Gastrocnemius medialis (tissue), 4 donors: ENCODE measurements around the gene OR6B3. TPM values are rescaled to one million over a fixed set of nuclear protein-coding genes. Genes with fewer than 3 reads are reported as not detected.

Experiments used
- ATAC-seq, 2 donors: fragments of 150-250 bp; one replicate each; pipeline ENCODE4 v1.9.1; 2016
- DNase-seq, 2 donors: peaks; one replicate each; pipeline ENCODE4 v3.0.0-alpha.2; 2019
- H3K27ac ChIP-seq, 4 donors: fragments of 200-600 bp; sonication (generic); 1 replicate in 1 of 4; 2 replicates in 3 of 4; pipeline ENCODE4 v1.5.1; 2016 to 2018; ENCODE audit warnings: mild to moderate bottlenecking in 2 of 4, moderate library complexity in 1 of 4
- H3K27me3 ChIP-seq, 3 donors: fragments of 200-600 bp; sonication (generic) in 2 of 3; 1 replicate in 1 of 3; 2 replicates in 2 of 3; pipeline versions ENCODE4 v1.5.1 to v1.6.0; 2016 to 2019; ENCODE audit warnings: mild to moderate bottlenecking in 1 of 3, moderate library complexity in 1 of 3
- H3K36me3 ChIP-seq, 2 donors: fragments of 200-600 bp; sonication (generic) in 1 of 2; one replicate each; pipeline ENCODE4 v1.5.1; 2017 to 2018
- H3K4me1 ChIP-seq, 2 donors: fragments of 200-600 bp; sonication (generic) in 1 of 2; one replicate each; pipeline ENCODE4 v1.5.1; 2016 to 2017; ENCODE audit warnings: mild to moderate bottlenecking in 2 of 2
- H3K4me3 ChIP-seq, 4 donors: fragments of 200-600 bp; sonication (generic) in 3 of 4; 1 replicate in 1 of 4; 2 replicates in 3 of 4; pipeline ENCODE4 v1.5.1; 2016 to 2019; ENCODE audit warnings: mild to moderate bottlenecking in 2 of 4
- H3K9me3 ChIP-seq, 3 donors: fragments of 200-600 bp; sonication (generic) in 2 of 3; 1 replicate in 1 of 3; 2 replicates in 2 of 3; pipeline ENCODE4 v1.5.1; 2016 to 2019
- POLR2A ChIP-seq, 2 donors: fragments of 450-650 bp; IDR thresholded peaks; one replicate each; pipeline ENCODE4 v1.6.1; 2017; ENCODE audit warnings: antibody characterized with exemption in 2 of 2, mild to moderate bottlenecking in 2 of 2, moderate library complexity in 2 of 2
- in situ Hi-C, 4 donors: fragments of 200-750 bp; cut with MboI; loops; one replicate each; pipeline versions ENCODE4 v1.15.0 to v1.8.0; 2017; ENCODE audit warnings: low sequenced_read_pairs in 4 of 4
- intact Hi-C: fragments of 100-400 bp; cut with DNase I; formaldehyde crosslinking; loops from one replicate; pipeline ENCODE4 v1.15.1; 2023; ENCODE audit warnings: low total_unique reads
- total RNA-seq, 4 donors: library from RNA; depleted of rRNA; stranded (reverse); fragments of >200 nt; gene quantifications; one replicate each; pipeline versions ENCODE4 v1.1.0 to v1.2.3, GENCODE V29; 2016
- TF ChIP-seq, protein P1 (sequence below), 5 experiments: fragments of 450-650 bp in 3 of 5; fragments of 200-600 bp in 2 of 5; sonication (generic) in 2 of 5; IDR thresholded peaks in 4 of 5; conservative IDR thresholded peaks in 1 of 5; 1 replicate in 4 of 5; 2 replicates in 1 of 5; pipeline ENCODE4 v1.5.1; 2016 to 2019; ENCODE audit warnings: antibody characterized with exemption in 5 of 5, mild to moderate bottlenecking in 3 of 5, moderate library complexity in 3 of 5

The OR6B3 gene
- total RNA-seq, 4 donors from 2014 or later = not detected

GRCh38 chr2:240021488-240022104, 31.7 kb downstream of the OR6B3 start:
- Histone ChIP-seq H3K36me3 (peaks cover 0 to 43% of the 10 kb centered on the region in 2 donors), H3K4me1 (peaks cover 17 to 31% of the 10 kb centered on the region in 2 donors)
- intact Hi-C loops = loop anchor here (10.0 kb wide), 1 partner anchor 563 kb away; the partner anchor contains the start of gene CAPN10

DNA sequence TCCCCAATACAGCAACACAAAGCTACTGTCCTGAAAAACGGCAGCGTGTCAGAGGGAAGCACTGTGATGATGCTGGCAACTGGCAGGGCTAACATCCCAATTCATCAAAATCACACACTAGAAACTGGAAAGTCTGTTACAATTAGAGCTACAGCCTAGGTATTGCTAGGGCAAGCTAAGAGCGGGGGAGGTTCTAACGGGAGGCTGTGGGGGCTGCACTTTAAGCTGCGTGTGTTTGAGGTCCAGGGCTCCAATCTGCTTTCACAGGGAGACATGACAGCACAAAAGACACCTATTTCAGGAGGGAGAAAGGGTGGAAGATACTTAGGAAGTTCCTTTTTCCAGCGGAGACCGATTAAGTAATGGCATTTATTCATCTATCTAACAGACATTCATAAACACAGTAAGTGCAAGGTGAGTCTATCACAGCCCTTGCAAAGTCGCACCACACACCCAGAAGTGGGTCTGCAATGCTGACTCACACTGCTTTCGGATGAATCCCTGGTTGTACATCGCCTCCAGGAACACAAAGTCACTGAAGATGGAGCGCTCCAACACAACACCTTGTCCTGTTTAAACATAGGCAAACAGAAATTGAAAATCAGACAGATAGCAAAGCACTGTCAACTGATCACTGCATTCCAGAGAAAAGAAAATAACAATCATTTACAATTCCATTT, 35.1 kb downstream of the OR6B3 start:
- Histone ChIP-seq H3K27me3 (no peaks in the 10 kb centered on the region), H3K4me1 (peaks cover 6 to 17% of the 10 kb centered on the region in 2 donors), H3K4me3 (no peak overlapping the region), H3K36me3 (peaks cover 0 to 71% of the 10 kb centered on the region in 2 donors), H3K27ac (no peak overlapping the region), H3K9me3 (no peaks in the 10 kb centered on the region)
- ATAC-seq (no peak), DNase-seq (no peak)
- in situ Hi-C loops (no loop called here), intact Hi-C loops (no loop called here)
- no peak for TF ChIP-seq POLR2A (IDR thresholded peaks at IDR 0.05)
- TF ChIP-seq, protein P1, sequence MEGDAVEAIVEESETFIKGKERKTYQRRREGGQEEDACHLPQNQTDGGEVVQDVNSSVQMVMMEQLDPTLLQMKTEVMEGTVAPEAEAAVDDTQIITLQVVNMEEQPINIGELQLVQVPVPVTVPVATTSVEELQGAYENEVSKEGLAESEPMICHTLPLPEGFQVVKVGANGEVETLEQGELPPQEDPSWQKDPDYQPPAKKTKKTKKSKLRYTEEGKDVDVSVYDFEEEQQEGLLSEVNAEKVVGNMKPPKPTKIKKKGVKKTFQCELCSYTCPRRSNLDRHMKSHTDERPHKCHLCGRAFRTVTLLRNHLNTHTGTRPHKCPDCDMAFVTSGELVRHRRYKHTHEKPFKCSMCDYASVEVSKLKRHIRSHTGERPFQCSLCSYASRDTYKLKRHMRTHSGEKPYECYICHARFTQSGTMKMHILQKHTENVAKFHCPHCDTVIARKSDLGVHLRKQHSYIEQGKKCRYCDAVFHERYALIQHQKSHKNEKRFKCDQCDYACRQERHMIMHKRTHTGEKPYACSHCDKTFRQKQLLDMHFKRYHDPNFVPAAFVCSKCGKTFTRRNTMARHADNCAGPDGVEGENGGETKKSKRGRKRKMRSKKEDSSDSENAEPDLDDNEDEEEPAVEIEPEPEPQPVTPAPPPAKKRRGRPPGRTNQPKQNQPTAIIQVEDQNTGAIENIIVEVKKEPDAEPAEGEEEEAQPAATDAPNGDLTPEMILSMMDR (IDR thresholded peaks at IDR 0.05 in 4 of 5, conservative IDR thresholded peaks at IDR 0.05 in 1 of 5) = no peak

More at GRCh38 chr2:240021488-240022104, 31.7 kb downstream of the OR6B3 start:
- DNase-seq = peak in 1 of 2 donors; percentile 56
- Histone ChIP-seq H3K9me3 (no peaks in the 10 kb centered on the region), H3K27ac (no peak overlapping the region), H3K27me3 (no peaks in the 10 kb centered on the region), H3K4me3 (no peak overlapping the region)
- in situ Hi-C loops = no loop called here
- ATAC-seq = peak in 1 of 2 donors; percentile 22
- TF ChIP-seq, protein P1 (IDR thresholded peaks at IDR 0.05 in 4 of 5, conservative IDR thresholded peaks at IDR 0.05 in 1 of 5) = peak; percentile 37 to 80 (median 64)
- TF ChIP-seq POLR2A (IDR thresholded peaks at IDR 0.05) = no peak

DNA sequence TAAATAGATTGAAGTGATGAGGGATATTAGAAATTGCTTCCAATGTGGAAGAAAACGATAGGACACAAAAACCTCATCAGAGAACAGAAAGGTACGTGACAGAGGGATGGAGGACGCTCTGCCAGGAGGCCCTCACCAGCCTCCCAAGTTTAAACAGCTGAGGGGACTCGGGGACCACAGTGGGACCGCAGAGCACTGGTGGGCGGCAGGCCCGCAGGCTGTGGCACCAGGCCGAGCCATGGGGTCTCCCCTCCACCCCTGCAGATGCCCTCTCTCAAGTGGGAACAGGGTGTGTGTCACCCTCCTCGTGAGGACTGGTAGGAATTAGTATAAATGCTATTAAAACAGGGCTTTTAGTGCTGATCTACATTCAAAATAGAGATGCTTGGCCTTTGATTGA, 39.0 kb downstream of the OR6B3 start:
- Histone ChIP-seq H3K27ac (no peak overlapping the region), H3K27me3 (no peaks in the 10 kb centered on the region), H3K9me3 (no peaks in the 10 kb centered on the region), H3K36me3 (peaks cover 0 to 91% of the 10 kb centered on the region in 2 donors), H3K4me1 (no peaks in the 10 kb centered on the region), H3K4me3 (no peak overlapping the region)
- DNase-seq (no peak), ATAC-seq (no peak)
- TF ChIP-seq POLR2A (IDR thresholded peaks at IDR 0.05) = no peak
- TF ChIP-seq, protein P1 (IDR thresholded peaks at IDR 0.05 in 4 of 5, conservative IDR thresholded peaks at IDR 0.05 in 1 of 5) = no peak
- in situ Hi-C loops = no loop called here
- intact Hi-C loops = no loop called here

- TF ChIP-seq POLR2A (IDR thresholded peaks at IDR 0.05) = no peak
- intact Hi-C loops (no loop called here), in situ Hi-C loops (no loop called here)
- Histone ChIP-seq H3K4me3 (no peak overlapping the region), H3K36me3 (peaks cover 0 to 91% of the 10 kb centered on the region in 2 donors), H3K4me1 (no peaks in the 10 kb centered on the region), H3K27me3 (no peaks in the 10 kb centered on the region), H3K27ac (no peak overlapping the region), H3K9me3 (no peaks in the 10 kb centered on the region)
- DNase-seq (no peak), ATAC-seq (no peak)
Measured at GRCh38 chr2:240013343-240013742, 40.0 kb downstream of the OR6B3 start.

DNA sequence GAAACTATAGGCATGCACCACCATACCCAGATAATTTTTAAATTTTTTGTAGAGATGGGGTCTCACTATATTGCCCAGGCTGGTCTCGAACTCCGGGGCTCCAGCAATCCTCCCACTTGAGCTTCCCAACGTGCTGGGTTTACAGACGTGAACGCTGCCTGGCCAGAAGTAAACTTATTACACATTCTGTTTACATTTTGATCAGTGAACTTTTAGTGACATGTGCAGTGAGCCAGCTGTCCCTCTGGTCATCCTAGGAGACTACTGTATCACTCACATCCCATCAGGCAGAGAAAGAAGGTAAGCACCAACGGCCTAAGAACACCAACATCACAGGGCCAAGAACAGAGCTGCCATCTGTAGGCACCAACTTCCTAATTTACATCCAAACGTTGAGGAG, 50.3 kb downstream of the OR6B3 start:
- H3K4me3 ChIP-seq = no peak overlapping the region
- H3K36me3 ChIP-seq = peaks cover 0 to 88% of the 10 kb centered on the region in 2 donors
- H3K27ac ChIP-seq = no peak overlapping the region
- no peaks in the 10 kb centered on the region for H3K9me3 ChIP-seq
- DNase-seq (no peak), ATAC-seq (no peak)
- in situ Hi-C loops (no loop called here), intact Hi-C loops (no loop called here)
- TF ChIP-seq POLR2A (IDR thresholded peaks at IDR 0.05) = no peak
- TF ChIP-seq, protein P1 (IDR thresholded peaks at IDR 0.05 in 4 of 5, conservative IDR thresholded peaks at IDR 0.05 in 1 of 5) = no peak
- H3K4me1 ChIP-seq = peaks cover 0 to under 1% of the 10 kb centered on the region in 2 donors
- no peaks in the 10 kb centered on the region for H3K27me3 ChIP-seq
